LoVo (cell line): ENCODE data around the gene CDKN2B-AS1.

ENCODE experiments used
- DNase-seq: peaks from one replicate; pipeline ENCODE4 v3.0.0-alpha.2; 2016; ENCODE audit warnings: low spot score

CDKN2B-AS1 gene

DNA sequence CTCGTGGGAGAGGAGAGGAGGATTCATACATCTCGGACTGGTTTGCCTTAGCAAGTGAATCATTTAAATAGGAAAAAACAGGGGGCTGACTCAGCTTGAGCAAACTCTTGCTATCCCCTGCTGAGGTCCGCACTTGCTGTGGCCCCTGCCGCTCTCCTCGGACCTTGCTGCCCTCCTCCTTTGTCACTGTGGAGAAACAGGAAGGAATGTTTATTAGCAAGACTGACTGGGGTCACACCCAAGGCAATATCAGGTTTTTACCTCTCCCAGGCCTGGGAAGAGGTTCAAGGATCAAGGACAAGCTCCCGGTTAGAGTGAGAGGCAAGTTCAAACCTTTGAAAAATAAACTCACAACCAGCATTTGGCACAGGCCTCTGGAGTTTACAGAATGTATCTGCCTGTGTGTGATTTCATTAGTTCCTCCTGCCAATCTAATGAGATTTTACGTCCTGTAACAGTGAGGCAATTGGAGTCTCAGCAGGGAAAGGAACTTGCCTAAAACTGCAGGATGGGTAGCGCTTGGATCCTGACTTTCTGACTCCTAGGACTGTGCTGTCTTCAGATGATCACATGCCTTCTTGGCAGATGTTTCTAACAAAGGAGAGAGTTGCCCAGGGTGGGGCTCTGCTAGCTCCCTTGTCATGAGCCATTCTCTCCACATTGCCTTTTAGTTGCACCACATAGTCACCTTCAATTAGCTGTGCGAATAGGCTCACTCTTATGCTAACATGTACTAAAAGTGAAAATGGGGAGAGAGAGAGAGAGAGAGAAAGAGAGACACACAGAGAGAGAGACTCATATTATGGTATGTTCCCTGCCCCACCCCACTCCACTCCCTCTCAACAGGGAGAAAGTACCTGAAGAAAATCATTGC lies 123.2 kb downstream of the CDKN2B-AS1 start:
- peak; percentile 78 for DNase-seq

DNA sequence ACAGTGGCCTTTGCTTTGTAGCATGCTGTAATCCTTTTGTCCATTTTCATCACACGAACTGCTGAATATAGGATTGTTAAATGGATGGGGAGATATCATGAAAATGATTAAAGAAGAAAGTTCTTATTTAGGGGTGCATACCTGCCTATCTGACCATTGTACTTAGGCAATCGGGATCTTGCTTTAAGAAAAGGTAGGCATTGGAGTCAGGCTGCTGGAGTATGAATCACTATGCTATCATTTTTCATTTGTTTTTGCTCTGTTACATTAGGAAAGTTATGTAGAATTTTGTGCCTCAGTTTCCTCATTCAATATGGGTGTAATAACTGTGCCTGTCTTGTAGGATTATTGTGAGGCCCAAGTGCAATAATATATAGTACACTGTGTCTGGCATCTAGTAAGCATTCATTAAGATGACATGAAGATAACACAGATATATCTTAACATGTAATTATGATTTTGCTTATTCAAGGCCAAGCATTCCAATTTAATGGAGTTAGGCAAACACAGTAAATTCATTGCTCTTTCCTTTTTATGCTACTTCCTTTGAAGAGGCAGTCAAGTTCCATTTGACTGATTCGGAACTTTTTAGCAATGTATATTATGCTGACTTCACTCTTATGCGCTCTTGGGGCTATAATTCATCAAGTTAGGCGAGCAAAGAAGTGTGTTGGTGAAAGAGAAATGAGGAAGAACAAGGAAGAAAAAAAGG lies 124.4 kb downstream of the CDKN2B-AS1 start:
- DNase-seq = no peak

DNA sequence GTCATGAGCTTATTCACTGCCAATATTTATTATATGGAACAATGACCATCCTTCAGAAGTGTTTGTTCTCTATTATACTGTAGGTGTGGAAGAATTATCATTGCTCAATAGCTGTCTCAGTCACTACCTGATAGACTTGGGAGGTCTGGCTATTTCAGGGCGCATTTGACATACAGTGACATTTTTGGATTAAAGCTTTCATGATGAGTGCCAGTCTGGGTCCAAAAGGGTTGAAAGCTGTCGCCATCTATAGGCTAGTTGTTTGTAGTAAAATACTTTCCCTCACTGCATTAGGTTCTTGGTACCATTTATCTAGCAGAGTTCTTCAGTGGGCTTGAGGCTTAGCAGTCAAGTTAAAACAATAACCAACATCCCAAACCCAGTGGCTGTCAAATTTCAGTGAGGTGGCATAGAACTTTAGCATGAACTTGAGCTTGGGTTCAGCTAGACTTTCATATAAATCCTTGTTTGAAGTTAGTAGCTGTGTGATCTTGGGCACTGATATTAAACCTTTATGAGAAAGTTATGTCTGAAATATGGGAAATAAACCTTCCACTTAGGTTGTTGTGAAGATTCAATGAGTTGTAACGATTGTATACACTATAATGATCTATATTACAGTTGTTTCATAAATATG lies 125.0 kb downstream of the CDKN2B-AS1 start:
- no peak for DNase-seq

DNA sequence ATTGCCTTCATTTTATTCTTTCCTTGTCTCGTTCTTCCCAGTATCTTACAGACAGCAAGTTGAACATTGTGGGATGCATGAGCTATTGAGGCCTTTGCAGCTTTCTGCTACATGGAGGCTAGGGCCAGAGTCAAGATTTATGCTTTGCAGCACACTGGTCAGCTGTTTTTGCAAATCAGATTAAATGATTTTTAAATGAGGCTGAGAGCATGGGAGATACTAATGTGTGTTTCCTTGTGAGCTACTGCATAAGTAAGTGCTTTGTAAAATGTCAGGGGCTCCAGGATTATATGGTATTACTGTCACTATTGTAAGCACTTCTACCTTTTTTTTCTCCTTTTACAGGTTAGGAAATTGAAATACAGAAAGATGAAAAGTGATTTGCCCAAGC lies 125.6 kb downstream of the CDKN2B-AS1 start:
- DNase-seq = no peak

DNA sequence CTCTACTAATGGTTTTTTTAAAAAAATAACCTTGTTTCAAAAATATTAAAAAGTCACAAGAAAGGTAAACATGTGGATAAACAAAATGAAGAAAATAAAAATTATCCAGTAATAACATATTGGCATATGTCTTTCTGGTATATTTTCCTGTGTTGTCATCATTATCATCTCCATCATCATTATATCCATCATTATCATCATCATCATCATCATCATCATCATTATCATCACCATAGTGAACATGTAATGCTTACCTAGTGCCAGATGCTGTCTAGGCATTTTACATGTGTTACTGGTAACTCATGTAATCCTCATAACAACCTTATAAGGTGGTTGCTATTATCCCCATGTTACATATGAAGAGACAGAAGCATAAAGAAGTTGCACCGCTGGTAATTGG lies 126.0 kb downstream of the CDKN2B-AS1 start:
- DNase-seq = no peak

DNA sequence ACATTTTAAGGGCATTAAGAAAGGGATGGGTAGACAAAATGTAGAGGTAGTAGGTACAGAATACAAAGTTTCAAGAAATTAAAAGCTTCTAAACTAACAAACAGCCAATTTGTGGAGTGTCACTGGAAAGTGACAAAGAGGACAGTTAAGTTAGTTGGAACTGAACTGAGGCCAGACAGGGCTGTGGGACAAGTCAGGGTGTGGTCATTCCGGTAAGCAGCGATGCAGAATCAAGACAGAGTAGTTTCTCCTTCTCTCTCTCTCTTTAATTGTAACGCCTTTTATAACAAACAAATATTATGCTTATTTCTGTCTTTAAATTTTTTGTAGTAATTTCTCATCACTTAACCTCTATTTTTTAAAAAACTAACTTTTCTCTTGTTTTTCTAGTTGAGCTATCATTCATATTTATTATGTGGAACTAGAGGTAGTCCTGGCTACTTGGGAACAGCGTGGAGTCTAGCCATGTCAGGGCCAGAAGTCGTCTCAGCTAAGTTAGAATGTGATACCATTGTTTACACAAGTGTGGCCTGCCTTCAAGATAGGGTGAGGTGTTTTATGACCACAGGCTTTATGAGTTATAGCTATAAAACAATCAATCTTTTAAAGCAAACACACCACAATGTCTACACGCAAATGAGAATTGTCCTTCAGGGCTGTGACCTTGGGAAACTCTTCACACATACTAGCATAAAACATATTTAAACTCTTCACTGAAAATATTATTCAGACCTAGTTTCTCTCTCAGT lies 129.8 kb downstream of the CDKN2B-AS1 start:
- DNase-seq = peak; percentile 87

DNA sequence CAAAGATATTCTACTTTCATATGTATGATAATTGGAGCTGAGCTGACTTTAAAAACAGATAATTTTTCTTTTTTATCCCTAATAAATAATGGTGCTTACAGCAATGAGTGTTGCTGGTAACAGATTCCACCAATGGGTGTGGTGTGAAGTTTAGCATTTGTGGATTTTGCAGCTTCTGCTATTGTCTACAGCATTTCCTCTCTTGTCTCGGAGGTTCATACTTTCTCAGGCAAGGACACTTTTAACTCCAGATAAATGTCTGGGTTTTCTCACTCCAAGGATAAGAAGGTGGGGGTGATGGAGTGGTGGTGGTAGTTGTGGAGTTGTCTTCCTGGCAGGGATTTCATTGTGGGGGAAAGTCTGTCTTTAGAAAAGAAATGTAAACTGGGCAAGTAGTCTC lies 134.5 kb downstream of the CDKN2B-AS1 start:
- no peak for DNase-seq

DNA sequence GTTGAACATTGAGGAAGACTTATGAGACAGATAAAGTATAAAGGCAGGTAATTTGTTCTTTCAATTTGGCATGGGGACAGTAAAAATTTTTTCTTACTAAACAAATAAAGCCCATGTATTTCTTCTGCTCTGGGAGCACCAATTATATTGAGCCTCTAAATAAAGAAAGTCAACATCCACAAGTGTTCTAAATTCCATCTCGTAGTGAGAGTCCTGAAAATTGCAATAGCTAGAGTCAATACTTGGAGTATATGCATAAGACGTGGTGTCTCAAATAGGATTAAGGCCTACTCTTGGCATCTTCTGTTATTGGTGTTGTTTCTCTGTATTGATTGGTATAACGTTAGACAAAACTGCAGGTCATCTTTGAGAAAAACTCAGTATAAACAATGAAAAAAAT lies 135.0 kb downstream of the CDKN2B-AS1 start:
- no peak for DNase-seq

DNA sequence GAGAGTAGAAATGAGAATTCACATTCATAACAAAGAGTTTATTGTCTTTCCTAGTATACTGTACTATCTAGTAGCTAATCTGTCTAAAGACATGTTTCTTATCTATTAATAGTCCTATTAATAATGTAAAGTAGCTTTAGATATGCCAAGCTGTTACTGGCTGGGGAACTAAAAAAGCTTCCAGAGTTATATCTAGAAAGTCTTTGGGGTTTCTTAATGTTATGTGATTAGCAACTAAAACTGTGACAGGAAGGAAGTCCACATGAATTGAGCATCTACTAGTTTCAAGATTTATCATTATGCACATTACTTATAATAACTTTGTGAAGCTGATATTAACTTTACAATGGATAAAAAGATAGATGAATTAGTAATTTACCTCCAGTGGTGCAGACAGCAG lies 137.2 kb downstream of the CDKN2B-AS1 start:
- DNase-seq = no peak

DNA sequence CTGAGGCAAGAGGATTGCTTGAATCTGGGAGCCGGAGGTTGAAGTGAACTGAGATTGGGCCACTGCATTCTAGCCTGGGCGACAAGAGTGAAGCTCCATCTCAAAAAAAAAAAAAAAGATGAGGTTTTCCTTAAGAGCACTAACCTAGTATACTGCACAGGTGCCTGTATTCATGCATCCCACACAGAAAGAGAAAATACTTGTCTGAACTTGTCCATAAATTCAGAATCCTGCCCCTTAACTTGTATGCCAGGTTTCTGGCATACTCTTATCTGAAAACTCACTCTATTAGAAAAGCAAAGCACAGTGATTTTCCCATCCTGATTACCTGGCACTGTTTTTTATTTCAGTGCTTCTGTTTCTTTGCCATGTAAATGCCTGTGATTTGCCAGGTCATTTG lies 139.8 kb downstream of the CDKN2B-AS1 start:
- no peak for DNase-seq

DNA sequence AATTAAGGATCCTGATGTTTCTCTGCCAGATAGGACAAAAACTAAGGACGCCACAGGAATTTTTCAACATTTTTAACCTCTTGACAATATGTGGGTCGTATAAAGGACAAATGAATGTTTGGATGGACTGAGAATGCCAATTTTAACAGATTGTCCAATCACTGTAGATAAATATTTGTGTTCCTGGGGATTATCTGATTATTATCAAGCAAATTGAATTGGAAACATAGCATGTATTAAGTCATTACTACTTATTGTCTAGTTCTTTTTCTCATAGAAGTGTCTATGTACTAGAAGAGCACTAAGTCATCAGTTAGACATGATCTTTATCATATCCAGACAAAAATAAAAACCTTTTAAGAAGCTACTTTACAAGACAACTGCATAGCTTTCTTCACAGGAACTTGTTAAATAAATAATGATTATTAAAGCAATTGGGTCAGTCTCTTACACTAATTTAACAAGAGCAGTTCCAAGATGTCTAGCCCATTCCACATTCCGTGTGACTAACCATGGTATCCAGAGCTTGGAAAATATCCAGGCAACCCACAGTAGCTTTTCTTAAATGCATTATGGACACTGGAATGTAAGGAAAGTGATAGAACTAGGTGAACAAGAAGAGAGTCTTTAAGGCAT lies 142.0 kb downstream of the CDKN2B-AS1 start:
- DNase-seq = no peak

DNA sequence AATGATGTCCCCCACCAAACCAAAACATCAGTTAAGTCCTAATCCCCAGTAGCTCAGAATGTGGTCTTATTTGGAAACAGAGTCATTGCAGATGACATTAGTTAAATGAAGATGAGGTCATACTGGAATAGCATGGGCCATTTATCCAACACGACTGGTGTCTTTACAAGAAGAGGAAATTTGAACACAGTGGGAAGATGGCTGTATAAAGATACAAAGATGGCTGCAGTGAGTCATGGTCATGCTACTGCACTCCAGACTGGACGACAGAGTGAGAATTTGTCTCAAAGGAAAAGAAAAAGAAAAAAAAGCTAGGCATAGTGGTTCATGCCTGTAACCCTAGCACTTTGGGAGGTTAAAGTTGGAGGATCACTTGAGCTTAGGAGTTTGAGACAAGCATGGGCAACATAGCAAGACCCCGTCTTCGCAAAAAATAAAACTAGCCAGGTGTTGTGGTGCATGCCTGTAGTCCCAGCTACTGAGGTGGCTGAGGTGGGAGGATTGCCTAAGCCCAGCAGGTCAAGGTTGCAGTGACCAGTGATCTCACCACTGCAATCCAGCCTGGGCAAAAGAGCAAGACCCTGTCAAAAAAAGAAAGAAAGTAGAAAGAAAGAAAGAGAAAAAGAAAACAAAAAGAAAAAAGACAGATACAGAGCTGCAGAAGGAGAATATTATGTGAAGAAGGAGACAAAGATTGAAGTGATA lies 144.5 kb downstream of the CDKN2B-AS1 start:
- DNase-seq = no peak

DNA sequence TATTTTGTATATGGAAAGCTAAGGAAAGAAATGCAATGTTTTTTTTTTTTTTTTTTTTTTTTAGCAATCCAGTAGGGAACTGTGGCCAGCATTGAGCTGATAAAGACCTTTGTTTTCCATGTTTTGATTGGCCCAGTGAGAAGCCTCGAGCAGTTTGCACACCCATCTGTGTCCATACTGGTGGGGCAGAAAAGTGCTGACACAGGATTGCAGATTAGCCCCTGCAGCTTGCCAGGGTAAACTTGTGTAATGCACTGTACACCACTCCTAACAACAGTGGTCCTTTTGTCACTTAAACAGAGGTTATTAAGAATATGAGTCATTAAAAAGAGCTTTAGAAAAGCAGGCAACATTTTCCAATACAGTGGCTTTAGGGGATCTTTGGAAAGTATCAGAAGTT lies 147.3 kb downstream of the CDKN2B-AS1 start:
- DNase-seq = no peak

DNA sequence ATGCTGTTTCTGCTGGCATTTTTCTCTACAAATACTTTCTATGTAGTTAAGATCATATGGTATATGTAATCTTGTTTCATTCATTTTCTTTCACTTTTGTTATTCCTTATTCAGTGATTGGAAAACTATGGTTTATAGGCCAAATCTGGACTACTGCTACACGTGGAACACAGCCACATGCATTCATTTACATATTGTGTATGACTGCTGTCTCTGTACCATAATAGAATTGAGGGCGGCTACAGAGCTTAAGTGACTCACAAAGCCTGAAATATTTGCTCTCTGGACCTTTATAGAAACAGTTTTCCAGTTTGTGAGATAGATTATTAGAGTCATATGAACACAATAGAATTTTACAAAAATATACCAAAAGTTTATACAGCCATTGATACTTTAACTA lies 148.1 kb downstream of the CDKN2B-AS1 start:
- DNase-seq = no peak

DNA sequence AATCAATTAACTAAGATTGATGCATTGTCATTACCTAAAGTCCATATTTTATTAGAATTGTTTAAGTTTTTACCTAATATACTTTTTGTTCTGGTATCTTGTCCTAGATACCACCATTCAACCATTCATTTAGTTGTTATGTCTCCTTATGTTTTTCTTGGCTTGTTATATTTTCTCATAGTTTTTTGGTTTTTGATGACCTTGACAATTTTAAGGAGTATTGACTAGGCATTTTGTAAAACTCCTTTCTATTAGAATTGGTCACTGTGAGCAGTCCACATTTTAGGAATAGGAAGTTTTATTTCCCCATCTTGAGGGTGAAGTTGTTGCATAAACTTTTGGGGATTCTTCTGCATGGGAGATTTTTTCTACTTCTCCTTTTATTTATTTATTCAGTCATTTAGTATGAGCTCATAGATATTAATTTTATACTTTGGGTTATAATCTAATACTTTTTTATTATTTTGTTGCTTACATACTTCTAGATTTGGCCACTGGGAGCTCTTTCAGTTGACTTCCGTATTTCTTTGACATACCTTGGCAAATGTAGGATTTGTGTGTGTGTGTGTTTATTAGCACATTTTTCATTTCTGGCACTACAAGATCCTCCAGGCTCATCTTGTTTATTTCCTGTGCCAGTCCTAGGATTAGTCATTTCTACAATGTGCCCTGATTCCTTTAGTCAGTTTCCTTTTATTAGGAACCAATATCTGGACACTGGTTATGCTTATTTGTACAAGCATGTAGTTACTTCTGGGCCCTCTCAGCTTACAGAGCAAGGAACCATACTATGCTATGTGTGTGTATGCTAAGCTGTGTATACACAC lies 149.4 kb downstream of the CDKN2B-AS1 start:
- no peak for DNase-seq

DNA sequence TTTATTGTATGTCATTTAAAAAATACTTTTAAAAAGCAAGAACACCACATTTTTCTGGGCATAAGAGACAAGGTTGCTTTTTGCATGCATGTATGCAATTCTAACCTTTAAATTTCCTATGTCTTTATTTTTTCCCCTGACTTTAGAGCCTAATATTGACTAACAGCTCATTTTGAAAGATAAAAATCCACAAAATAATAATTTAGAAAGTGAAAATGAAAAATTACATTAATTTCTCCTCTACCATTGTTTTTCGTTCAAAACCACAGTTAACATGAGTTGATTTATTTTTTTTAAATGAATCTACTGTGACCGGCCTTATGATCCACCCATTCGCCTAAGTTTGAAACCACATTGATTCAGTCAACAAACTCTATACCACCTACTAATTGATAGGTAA lies 152.0 kb downstream of the CDKN2B-AS1 start:
- no peak for DNase-seq

DNA sequence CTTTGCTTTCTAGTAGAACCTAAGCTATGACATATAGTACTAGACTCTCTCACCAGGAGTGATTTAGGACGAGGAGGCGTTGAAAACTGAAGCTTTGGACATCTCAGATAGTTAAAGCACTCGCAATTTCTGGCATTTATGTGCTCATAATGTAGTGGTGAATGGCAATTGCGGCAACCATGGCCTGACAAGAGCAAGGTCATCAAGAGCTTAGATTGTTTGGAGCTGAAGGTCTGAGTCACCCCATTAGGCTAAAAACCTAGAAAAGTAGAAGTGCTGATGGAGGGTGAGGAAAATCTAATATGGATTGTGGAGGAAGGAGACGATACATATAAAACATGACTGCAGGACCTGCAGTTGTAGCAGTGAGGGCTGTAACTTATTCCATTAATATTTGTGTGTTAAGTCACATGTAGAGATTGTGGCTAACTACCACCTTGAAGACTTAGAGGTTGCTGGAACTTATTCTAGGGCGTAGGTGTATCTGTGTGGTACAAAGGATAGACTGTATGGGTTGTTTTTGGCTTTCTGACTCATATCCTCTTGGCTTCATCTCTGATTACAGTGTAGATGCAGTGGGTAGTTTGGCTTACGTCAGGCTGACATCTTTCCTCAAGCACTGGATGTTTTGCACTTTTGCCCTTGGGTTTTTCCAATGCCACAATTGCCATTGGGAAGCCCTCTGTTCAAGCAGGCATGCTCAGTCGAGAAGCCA lies 153.4 kb downstream of the CDKN2B-AS1 start:
- DNase-seq = no peak

DNA sequence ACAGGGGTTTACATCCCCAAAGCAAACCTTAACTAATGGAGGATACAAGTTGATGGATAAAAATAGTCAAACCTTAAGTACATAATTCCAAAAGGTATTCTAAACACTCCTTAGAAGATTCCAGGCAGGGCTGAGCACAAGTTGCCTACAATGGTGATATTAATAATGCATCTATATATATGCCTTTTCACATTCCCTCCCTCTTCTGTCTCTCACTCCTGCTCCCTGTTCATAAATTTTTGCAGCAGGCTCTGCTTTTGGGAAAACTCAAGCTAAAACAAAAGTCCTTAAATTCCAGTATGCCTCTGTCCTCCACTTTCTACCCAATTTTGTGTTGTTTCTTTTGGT lies 153.9 kb downstream of the CDKN2B-AS1 start:
- DNase-seq = no peak

DNA sequence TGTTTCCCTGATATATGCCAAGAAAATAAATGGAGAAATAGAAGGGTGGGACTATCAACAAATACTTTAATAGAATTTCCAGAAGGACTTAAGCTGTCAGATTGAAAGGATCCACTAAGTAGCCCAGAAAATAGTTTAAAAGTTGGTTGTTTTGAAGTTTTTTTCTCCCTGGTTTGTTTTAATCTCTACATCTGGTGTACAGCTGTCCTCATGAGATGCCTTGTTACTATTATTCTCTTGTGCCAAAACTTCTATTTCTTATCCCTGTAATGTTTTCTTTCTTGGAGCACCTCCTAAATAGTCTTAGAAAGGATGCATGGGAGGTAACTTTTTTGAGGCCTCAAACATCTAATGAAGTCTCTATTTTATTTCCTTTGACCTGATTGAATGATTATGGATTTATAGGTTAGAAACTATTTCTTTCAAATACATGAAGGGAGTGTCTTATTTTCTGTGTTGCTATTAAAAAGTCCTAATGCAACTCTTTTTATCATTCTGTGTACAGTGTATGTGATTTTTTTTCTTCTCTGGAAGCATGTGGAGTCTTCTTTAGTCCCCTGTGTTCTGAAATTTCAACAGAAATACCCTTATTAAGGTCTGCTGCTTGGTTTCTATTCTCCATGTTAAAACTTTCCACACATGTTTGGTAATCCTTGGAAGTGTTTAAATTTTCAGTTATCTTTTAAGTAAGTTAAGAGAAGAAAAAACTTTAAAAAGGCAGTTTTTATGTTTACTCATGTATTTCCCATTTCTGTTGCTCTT lies 154.5 kb downstream of the CDKN2B-AS1 start:
- DNase-seq = no peak
